ENCODE data around the gene RNF167.
A peak's percentile ranks its signal among the peaks of the same experiment; 100 is the strongest.

Gene RNF167

GRCh38 chr17:4953451-4953961 lies 13.4 kb downstream of the RNF167 start:
- no peak for DNase-seq (ENCODE audit: low spot score)

DNA sequence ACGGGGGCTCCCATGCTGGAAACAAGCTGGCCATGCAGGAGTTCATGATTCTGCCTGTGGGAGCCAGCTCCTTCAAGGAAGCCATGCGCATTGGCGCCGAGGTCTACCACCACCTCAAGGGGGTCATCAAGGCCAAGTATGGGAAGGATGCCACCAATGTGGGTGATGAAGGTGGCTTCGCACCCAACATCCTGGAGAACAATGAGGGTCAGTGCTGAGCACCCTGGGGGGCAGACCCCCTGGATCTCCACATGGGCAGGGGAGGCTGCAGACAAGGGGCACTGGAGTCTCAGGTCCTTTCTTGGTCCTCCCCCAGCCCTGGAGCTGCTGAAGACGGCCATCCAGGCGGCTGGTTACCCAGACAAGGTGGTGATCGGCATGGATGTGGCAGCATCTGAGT lies 15.0 kb downstream of the RNF167 start:
- DNase-seq (ENCODE audit: low spot score) = no peak

DNA sequence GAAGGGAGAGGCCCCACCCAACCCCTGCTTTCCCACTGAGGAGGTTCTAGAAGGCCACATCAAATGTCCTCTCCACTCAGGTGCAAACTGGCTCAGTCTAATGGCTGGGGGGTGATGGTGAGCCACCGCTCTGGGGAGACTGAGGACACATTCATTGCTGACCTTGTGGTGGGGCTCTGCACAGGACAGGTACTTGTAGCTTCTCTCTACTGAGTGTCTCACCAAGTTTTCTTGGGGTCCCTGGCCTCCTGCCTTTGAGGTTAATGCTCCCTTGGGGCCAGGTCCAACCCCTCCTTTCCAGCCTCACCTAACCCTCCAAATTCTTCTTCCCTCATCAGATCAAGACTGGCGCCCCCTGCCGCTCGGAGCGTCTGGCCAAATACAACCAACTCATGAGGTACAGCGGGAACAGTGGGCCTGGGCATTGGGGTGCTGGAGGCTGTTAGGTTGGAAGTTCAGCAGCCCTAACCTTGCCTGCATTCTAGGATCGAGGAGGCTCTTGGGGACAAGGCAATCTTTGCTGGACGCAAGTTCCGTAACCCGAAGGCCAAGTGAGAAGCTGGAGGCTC lies 16.5 kb downstream of the RNF167 start:
- peak; percentile 69 for DNase-seq (ENCODE audit: low spot score)

GRCh38 chr17:4958102-4958501 lies 18.0 kb downstream of the RNF167 start:
- no peak for DNase-seq (ENCODE audit: low spot score)

GRCh38 chr17:4959261-4959965 lies 19.3 kb downstream of the RNF167 start:
- no peak for DNase-seq (ENCODE audit: low spot score)

DNA sequence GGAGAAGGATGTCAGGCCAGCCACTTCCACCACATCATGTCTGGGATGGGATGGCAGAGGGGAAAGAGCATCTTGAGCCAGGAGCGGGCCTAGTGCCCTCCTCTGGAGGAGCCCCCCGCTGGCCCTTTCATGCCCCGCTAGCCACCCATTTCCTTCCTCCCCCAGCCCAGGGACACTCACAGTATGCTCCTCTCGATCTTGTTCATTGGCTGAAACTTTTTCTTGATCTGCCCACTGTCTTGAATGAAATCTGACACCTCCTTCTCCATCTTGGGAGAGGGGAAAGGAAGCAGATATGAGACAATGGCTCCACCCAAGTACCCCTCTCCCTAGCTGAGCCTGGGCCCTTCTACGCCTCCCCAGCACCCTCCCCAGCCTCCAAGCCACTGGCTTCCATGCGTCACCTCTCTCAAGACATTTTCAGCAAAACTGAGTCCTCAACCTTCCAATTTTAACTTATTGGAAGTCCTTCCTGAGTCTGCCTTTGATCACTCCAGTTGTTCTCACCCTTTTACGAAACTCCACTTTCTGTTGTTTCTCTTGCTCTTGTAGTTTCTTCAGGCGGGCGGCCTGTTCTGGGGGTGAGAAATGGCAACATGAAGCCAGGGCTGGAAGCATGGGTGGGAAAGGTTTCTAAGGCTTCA lies 20.3 kb downstream of the RNF167 start:
- DNase-seq (ENCODE audit: low spot score) = no peak

GRCh38 chr17:4965311-4965986 lies 25.4 kb downstream of the RNF167 start:
- no peak for DNase-seq (ENCODE audit: low spot score)

- DNase-seq (ENCODE audit: low spot score) = peak; percentile 97
These were observed 26.9 kb downstream of the RNF167 start for GRCh38 chr17:4966844-4967538.

DNA sequence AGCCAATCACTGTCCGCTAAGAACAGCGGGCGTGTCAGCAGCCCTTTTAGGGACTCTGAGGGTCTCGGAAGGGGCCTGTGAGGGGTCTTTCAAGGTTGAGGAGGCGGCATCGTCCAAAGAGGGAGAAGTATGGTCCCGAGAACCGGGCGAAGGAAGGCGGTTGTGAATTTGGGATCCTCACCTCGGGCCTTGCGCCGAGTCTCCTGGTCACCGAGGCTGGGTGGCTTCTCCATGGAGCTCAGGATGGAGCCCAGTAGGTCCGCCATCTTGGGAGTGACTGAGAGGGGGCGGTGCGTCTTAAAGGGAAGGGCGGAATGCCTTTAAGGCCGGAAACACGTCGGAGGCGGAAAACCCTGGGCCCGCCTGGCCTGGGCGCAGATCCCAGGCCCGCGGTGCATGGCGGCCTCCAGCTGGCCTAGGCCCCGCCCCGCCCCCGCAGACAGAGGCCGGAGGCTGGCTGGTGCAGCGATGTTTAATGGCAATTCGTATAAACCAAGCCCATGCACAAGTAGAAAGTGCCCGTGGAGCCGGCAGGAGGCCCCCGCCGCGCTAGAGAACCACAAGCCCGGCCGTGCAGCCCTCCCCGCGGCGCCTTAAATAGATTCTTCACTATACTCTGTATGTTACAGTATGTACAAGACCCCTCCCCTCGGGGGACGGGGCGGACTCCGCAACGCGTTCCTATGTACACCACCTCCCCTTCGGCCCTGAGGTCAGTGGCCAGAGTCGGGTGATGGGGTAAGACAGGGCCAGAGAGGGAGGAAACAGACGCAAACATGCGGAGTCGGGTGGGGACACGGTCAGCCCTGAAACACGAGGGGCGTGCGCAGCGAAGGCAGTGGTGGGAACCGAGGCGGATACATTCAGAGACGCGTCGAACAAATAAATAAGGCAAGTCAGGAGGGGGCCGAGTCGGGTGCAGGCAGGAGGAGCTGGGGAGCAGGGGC lies 27.7 kb downstream of the RNF167 start, which contains the start of gene SPAG7:
Gene SPAG7, minus strand, starts transcription at position 279 of the 947 bp plus-strand sequence. Its CDS starts 13 bp downstream, at position 266.
- DNase-seq (ENCODE audit: low spot score) = peak; percentile 97

DNA sequence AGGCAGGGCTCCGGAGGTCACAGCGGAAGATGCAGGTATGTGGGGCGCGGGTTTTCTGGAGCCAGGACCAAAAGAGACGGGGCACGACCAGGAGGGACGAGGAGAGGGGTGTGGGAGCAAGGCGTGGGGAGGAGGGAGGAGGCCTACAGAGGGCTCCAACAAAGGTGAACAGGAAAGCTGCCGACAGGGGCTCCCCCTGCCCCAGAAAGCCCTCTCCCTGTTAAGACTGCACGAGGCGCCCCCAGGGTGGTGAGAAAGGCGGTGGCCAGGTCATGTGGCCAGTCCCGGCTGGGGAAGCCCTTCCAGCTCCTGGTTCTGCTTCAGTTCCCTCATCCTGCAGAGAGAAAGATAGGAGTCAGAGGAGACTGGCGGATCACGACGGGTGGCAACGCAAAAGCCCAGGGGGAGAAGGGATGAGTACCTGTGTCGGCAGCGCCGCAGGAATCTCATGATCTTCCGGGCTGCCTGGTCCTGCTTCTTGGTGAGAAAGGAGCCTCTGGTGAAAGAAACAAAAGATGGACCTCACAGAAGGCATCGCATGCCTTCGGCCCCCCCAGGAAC lies 28.5 kb downstream of the RNF167 start:
- no peak for DNase-seq (ENCODE audit: low spot score)

DNA sequence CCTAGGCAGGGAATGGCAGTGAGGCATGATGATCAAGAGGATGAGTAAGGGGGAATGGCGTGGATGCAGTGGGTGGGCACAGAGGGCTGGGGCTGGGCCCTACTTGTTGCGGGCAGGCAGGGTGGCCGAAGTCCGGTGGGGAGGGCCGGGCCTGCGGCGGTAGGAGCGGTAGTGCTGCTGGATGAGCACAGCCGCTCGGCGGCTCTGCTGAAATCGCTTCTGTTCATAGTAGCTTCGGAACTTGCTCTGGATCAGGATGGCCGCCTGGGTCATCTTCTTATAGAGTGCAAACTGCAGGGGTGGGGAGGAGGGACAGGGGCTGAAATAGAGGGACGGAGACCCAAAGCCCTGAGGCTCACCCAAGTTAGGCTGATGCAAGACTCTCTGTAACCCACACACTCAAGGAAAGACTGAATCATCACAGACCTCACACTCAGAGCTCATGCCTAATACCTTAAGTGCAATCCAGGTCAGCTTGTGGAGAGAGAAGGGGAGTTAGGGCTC lies 29.0 kb downstream of the RNF167 start:
- DNase-seq (ENCODE audit: low spot score) = no peak

GRCh38 chr17:4969551-4970173 lies 29.6 kb downstream of the RNF167 start:
- no peak for DNase-seq (ENCODE audit: low spot score)

GRCh38 chr17:4970273-4970672 lies 30.2 kb downstream of the RNF167 start:
- no peak for DNase-seq (ENCODE audit: low spot score)

GRCh38 chr17:4971826-4972225 lies 31.8 kb downstream of the RNF167 start:
- no peak for DNase-seq (ENCODE audit: low spot score)

DNA sequence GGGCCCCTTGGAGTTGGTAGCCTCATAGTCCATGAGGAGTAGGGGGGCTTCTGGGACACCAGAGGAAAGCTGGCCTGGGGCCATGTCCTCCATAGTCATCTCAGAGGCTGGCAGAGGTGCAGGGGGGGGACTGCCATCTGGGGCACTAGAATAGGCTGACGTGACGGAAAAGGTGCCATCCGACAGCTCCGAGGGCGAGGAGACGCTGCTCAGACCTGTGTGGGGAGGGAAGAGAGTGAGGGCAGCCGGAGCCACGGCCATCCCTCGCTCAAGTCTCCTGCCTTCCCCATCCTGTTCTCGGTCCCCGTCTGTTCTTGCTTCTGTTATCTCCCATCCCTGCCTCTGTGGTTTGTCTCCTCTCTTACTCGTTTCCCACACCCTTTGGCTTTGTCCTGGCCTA lies 32.3 kb downstream of the RNF167 start:
- DNase-seq (ENCODE audit: low spot score) = no peak

GRCh38 chr17:4972752-4973151 lies 32.7 kb downstream of the RNF167 start:
- DNase-seq (ENCODE audit: low spot score) = no peak

DNA sequence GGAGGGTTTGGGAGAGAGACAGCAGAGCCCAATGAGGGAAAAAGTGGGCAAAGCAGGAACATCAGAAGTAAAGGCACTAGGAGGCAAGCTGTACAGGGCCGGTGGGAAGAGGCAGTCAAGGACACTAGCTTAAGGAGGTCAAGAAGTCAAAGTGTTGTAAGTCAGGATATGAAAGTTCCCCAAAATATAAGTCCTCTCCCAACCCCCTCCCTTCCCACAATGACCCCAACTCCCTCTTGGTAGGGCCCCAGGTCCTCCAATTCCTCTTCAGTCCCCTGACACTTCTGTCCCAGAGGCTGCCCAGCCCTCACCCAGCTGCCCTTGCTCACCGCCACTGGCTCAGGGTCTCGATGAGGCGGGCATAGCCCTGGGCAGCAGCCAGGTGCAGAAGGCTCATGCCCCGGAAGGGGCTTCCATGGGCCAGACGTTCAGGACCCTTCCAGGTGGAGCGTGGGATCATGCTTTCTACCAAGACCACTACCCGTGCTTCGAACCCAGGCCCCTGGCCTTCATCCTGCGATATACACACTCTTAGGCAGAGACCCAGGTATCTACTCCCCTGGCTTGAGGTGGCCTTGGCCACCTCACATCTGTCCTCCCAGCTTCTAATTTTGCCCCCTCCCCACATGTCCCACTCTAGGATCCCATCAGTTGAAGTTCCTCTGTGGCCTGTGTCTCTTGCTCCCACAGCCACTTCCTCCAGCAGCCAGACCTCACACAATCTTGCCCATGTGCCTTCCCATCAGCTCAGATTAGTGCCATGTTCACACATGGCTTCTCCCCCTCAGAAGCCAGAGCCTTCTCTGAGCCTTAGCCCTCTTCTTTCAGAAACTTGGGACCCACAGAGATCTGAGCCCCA lies 33.4 kb downstream of the RNF167 start:
- DNase-seq (ENCODE audit: low spot score) = no peak

- no peak for DNase-seq (ENCODE audit: low spot score)
These were observed 34.1 kb downstream of the RNF167 start for GRCh38 chr17:4974115-4974670.

GRCh38 chr17:4978726-4979125 lies 38.7 kb downstream of the RNF167 start:
- DNase-seq (ENCODE audit: low spot score) = no peak

Data from hematopoietic multipotent progenitor cell treated with erythropoietin and hydrocortisone succinate and interleukin-3 and kit ligand, for 15 days (in vitro differentiated cells).